HG03139 (cell line): Measurements from ENCODE around the gene FOXP1.
A peak's percentile ranks its signal among the peaks of the same experiment; 100 is the strongest.

Experiments used
- ATAC-seq: cut with Tn5 transposase; IDR thresholded peaks from one replicate; pipeline ENCODE4 v1.9.1; 2021; ENCODE audit not compliant: unreplicated experiment

Gene FOXP1

DNA sequence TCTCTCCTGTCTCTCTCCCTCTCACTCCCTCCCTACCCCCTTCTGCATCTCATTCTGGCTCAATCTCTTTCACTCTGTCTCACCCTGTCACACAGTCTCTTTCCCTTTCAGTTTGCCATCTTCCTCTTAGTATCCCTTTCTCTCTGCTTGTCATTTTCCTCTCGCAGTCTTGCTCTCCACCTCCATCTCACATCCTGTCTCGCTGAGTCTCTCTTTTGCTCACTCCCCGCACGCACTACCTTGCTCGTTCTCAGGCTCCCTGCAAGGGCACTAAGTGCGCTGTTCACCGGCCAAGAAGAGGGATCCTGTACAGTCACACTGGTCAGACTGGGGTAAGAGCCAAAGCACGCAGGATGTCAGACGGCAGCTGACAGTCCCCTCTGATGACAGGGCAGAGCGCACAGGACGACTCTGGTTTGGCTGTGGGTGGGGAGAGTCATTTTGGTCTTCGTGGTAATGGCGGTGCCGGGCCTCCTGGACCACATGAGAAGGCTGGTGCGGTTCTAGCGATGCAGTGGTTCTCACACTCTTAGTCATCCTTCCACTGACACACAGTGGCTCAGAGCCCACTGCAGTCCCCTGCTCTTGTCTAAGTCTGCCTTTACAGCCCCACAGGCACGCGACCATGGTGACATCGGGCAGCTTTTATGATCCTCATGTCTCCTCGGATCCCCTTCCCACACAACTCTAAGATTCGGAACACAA lies 356.8 kb downstream of the FOXP1 start:
- peak; percentile 89 for ATAC-seq

GRCh38 chr3:71225951-71226564 lies 357.5 kb downstream of the FOXP1 start:
- ATAC-seq, result peak; percentile 3

DNA sequence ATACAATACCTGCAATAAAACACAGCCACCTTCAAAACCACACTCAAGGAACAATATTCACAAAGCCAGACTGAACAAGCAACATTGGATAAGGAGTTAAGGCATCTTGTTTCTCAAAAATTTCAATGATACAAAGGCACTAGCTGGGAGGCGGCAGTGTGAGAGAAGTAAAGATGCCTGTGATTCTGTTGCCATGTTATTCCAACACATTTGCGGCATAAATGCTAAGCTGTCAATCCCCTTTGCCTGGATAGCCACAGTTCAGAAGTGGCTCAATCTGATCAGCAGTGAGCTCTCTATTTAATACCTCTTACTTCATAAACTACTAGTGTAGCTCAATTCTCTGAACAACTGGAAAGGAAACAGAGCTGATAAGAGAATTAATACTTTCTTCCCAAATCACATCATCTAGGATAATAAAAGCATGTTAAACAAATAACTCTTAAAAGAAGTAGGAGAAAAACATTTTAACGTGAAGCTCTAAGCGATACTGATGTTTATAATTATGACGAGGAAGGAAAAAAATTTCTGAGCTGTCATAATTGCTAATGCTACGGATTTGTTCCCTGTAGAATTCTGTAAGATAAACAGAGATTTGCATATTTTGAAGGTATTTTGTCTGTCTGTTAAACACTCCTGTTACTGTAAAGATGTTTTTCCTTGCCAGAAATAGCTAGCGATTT lies 358.4 kb downstream of the FOXP1 start:
- ATAC-seq, result no peak

- ATAC-seq, result peak; percentile 94
These were observed 363.5 kb downstream of the FOXP1 start for GRCh38 chr3:71219744-71220638.

GRCh38 chr3:71218508-71218907 lies 365.0 kb downstream of the FOXP1 start:
- no peak for ATAC-seq

DNA sequence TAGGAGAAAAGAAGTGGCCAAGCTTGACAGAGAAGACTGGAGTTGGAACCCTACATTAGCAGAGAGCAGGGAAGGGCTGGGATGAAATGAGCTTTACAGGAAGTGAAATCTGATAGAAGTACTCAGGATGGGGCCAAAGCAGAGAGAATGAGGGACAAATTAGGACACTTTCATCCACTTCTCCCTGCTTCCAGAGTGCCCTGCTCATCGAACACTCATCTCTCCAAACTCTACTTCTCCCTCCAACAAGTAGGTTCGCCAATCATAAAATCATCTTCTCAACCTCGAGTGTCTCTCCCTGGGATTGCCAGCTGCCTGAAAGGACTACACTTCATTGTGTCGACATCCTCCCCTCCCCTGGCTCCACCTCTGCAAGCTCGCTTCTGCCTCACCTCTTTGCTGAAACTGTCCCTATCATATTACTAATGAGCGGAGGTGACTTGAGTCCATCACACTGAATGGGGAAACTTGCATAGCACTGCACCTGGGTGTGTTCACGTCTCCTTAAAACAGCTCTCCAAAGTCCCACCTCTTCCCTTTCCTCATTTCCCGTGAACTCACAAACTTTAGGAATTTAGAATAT lies 365.8 kb downstream of the FOXP1 start:
- no peak for ATAC-seq

GRCh38 chr3:71215351-71215750 lies 368.2 kb downstream of the FOXP1 start:
- no peak for ATAC-seq

GRCh38 chr3:71214797-71215196 lies 368.7 kb downstream of the FOXP1 start:
- no peak for ATAC-seq

DNA sequence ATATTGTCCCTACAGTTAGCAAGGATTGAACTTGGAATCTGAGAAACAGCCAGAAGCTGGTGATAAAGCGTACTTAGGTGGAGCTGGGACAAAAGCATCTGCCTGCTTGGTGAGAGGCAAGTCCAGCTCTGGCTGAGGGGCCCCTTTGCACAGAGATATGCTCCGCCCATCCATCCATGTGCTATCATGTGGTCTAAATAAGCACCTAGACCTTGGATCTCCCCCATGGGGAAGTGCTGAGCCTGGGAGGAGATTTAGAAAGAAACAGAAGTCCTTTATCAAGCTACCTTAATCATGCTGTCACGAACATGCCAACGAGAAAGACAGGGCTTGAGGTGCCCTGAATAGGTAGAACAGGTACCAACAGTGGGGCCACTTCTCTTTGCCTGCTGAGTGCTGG lies 369.5 kb downstream of the FOXP1 start:
- ATAC-seq, result no peak

- ATAC-seq, result no peak
These were observed 372.4 kb downstream of the FOXP1 start for GRCh38 chr3:71211083-71211482.

GRCh38 chr3:71210257-71211007 lies 373.1 kb downstream of the FOXP1 start:
- ATAC-seq, result no peak

GRCh38 chr3:71208211-71209095 lies 375.1 kb downstream of the FOXP1 start:
- ATAC-seq, result no peak

DNA sequence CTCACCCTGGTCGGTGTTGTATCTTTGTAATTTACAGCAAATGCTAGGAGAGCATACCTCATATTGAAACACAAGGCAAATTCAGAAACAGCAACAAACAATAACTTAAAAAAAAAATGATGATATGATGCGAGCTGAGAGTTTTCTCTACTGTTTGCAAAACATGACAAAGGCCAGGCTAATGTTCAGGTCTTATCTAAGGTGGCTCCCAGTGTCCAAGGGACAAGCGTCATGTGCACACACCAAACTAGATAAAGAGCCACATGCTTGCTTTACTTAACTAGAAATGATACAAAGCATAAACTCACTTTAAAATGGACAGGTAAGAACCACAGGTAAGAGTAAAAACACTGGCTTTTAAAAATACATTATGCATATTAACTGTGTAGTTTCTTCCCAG lies 375.9 kb downstream of the FOXP1 start:
- no peak for ATAC-seq

DNA sequence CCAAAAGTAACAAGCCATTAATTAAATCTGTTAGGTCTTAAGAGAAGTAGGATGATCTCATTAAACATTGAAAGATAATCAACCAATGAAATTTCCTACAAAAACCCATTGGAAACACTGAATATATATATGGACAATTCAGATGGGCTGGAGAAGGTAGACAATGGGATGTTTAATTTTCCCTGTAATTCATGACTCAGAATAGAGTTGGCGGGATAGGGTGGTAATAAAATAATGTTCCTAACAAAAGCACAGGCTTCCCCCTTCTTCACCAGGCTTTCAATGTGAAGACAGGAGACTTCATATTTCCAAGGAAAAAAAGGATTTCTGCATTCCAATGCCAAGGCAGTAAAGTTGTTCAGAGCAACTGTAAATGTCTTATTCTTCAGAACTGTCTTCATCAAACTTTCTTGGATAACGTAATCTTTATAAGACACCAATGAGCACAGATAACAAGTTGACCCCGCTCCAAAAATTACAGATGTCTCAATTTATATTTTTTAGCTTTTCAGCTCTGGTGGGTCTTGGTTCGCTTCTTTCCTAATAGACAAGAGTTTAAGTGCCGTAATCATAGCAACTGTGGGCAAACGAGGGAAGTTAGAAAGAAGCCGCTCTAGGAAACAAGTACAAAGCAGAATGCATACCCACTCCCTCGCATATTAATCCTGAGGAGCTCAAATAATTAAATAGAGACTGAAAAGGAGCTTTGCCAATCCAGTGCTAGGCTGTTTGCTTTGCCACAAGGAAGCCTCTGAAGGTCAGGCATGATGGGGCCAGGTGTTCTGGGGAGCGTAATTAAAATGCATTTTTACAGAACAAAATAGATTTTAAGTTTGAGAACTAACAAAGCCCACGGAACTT lies 377.0 kb downstream of the FOXP1 start:
- ATAC-seq, result no peak

DNA sequence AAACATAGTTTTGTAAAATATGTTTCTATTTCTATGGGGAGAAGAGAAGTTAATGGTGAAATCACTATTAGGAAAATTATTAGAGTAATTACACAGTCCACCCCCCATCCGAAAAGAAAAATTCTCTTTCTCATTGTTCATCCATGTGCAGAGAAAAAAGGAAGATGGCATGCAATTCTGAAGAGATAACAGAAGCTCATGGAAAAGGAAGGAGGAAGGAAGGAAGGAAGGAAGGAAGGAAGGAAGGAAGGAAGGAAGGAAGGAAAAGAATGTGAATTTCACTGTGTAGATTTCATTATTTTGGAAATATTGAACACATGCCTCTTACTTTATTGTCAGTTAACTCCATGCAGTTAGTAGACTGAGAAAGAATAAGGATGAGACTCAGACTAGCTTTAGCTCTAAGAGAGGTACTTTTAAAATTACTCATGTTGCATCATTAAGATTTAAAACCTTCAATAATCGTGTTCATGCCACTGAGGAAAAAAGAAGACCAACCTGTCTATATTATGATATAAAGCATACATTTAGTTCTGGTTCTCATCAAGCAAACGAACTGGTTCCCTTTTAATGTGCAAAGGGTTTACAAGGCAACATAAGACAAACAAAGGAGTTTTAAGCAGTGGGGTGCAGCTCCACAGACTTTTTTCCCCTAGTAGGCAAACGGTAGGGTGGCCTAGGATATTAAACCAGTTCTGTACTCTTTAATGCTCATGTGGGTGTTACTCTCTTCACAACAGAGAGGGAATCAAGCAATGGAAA lies 379.6 kb downstream of the FOXP1 start:
- ATAC-seq, result no peak

- no peak for ATAC-seq
These were observed 380.5 kb downstream of the FOXP1 start for GRCh38 chr3:71202848-71203533.

- no peak for ATAC-seq
These were observed 381.6 kb downstream of the FOXP1 start for GRCh38 chr3:71201939-71202338.
